Hepatocyte (in vitro differentiated cells): Measurements from ENCODE around the gene SPIRE1. TPM values are rescaled to one million over a fixed set of nuclear protein-coding genes. Genes with fewer than 3 reads are reported as not detected.

Source experiments
- DNase-seq: peaks from one replicate; pipeline ENCODE4 v3.0.0-alpha.2; 2016; ENCODE audit warnings: low spot score
- H2AFZ ChIP-seq: fragments of 200-600 bp; sonication (generic); 2 replicates; pipeline ENCODE4 v1.6.0; 2016; ENCODE audit warnings: antibody characterized with exemption, mild to moderate bottlenecking
- H3K27ac ChIP-seq: fragments of 200-600 bp; sonication (generic); 2 replicates; pipeline ENCODE4 v1.5.1; 2016; ENCODE audit warnings: mild to moderate bottlenecking
- H3K27me3 ChIP-seq: fragments of 200-600 bp; sonication (generic); 2 replicates; pipeline ENCODE4 v1.6.1; 2016
- H3K36me3 ChIP-seq: fragments of 200-600 bp; sonication (generic); replicated peaks from 2 replicates; pipeline ENCODE4 v1.5.1; 2016; ENCODE audit warnings: low read depth; ENCODE audit not compliant: insufficient read depth
- H3K4me1 ChIP-seq: fragments of 200-600 bp; sonication (generic); 2 replicates; pipeline ENCODE4 v1.5.1; 2016; ENCODE audit warnings: mild to moderate bottlenecking, moderate library complexity; ENCODE audit not compliant: insufficient read depth
- H3K4me2 ChIP-seq: fragments of 200-600 bp; sonication (generic); 2 replicates; pipeline ENCODE4 v1.6.0; 2016
- H3K4me3 ChIP-seq: fragments of 200-600 bp; sonication (generic); 2 replicates; pipeline ENCODE4 v1.5.1; 2016; ENCODE audit warnings: mild to moderate bottlenecking
- H3K79me2 ChIP-seq: fragments of 200-600 bp; sonication (generic); 2 replicates; pipeline ENCODE4 v1.6.0; 2017; ENCODE audit warnings: mild to moderate bottlenecking
- H3K9me2 ChIP-seq: fragments of 200-600 bp; sonication (generic); replicated peaks from 2 replicates; pipeline ENCODE4 v1.6.0; 2017; ENCODE audit warnings: mild to moderate bottlenecking; ENCODE audit not compliant: insufficient read depth
- H3K9me3 ChIP-seq: fragments of 200-600 bp; sonication (generic); 2 replicates; pipeline ENCODE4 v1.5.1; 2016; ENCODE audit warnings: low read depth, mild to moderate bottlenecking
- H4K20me1 ChIP-seq: fragments of 200-600 bp; sonication (generic); 2 replicates; pipeline ENCODE4 v1.6.0; 2016; ENCODE audit warnings: mild to moderate bottlenecking; ENCODE audit not compliant: insufficient read depth, poor library complexity, severe bottlenecking
- EZH2 ChIP-seq: fragments of 200-600 bp; sonication (generic); IDR thresholded peaks from 2 replicates; pipeline ENCODE4 v1.6.1; 2016; ENCODE audit warnings: antibody characterized with exemption, mild to moderate bottlenecking, borderline replicate concordance
- EZH2phosphoT487 ChIP-seq: fragments of 200-600 bp; sonication (generic); IDR thresholded peaks from one replicate; pipeline ENCODE4 v1.6.1; 2018; ENCODE audit warnings: antibody characterized with exemption, mild to moderate bottlenecking, low read depth, moderate library complexity; ENCODE audit not compliant: unreplicated experiment, severe bottlenecking
- WGBS: methylation state at CpG from one replicate; pipeline ENCODE4 v1.1.6; 2016; ENCODE audit warnings: low lambda C conversion rate; ENCODE audit errors: missing lambda C conversion rate; 5-methylcytosine and 5-hydroxymethylcytosine counted together
- polyA plus RNA-seq: library from polyadenylated mRNA; unstranded; fragments of >200 nt; fragmentation: Nextera tagmentation; extraction: Ambion mirVana; gene quantifications from 2 replicates; pipeline ENCODE4 v1.2.1, GENCODE V29; 2016
- total RNA-seq: library from RNA; depleted of rRNA; stranded (reverse); fragments of >200 nt; gene quantifications from 2 replicates; pipeline ENCODE4 v1.2.3, GENCODE V29; 2014
- TF ChIP-seq, protein P1 (sequence below): fragments of 200-600 bp; sonication (generic); IDR thresholded peaks from 2 replicates; pipeline ENCODE4 v1.5.1; 2016; ENCODE audit warnings: antibody characterized with exemption, mild to moderate bottlenecking; ENCODE audit not compliant: poor library complexity

SPIRE1 gene
- total and polyA plus RNA-seq, 2 experiments from 2014 or later = 13.1 to 18.9 TPM

DNA sequence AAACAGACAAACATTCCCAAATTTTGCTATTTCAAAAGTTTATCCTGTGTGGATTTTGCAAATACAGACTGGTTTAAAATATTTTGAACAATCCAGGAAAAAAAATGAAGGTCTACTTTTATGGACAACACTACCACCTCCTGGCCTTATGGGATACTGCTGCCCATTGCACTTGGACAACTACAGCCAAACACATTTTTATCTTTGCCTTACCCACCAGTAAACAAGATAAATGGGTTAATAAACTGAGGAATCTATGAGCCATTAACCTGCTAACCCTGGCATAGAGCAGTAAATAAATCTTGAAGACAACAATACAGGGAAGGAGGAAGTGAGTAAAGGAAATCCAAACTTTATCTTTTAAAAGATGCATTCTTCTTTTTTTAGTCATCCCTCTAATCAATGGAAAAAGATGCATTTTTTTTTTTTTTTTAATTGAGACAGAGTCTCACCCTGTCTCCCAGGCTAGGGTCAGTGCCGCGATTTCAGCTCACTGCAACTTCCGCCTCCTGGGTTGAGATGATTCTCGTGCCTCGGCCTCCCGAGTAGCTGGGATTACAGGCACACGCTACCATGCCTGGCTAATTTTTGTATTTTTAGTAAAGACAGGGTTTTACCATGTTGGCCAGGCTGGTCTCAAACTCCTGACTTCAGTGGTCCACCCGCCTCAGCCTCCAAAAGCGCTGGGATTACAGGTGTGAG, 2.1 kb upstream of the SPIRE1 start:
- no peaks in the 10 kb centered on the region for H3K9me2 ChIP-seq
- no peak overlapping the region for H3K4me2 ChIP-seq
- no peak overlapping the region for H3K4me3 ChIP-seq
- H3K27ac ChIP-seq = peak overlapping the region; percentile 7
- DNase-seq = peak; percentile 75
- H3K36me3 ChIP-seq = no peaks in the 10 kb centered on the region
- WGBS = 79% methylated on average over 9 of the region's 9 CpGs
- H3K27me3 ChIP-seq = no peaks in the 10 kb centered on the region
- H3K4me1 ChIP-seq = no peaks in the 10 kb centered on the region
- TF ChIP-seq EZH2 = no peak
- TF ChIP-seq, protein P1, sequence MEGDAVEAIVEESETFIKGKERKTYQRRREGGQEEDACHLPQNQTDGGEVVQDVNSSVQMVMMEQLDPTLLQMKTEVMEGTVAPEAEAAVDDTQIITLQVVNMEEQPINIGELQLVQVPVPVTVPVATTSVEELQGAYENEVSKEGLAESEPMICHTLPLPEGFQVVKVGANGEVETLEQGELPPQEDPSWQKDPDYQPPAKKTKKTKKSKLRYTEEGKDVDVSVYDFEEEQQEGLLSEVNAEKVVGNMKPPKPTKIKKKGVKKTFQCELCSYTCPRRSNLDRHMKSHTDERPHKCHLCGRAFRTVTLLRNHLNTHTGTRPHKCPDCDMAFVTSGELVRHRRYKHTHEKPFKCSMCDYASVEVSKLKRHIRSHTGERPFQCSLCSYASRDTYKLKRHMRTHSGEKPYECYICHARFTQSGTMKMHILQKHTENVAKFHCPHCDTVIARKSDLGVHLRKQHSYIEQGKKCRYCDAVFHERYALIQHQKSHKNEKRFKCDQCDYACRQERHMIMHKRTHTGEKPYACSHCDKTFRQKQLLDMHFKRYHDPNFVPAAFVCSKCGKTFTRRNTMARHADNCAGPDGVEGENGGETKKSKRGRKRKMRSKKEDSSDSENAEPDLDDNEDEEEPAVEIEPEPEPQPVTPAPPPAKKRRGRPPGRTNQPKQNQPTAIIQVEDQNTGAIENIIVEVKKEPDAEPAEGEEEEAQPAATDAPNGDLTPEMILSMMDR = peak; percentile 94
- H3K79me2 ChIP-seq = peaks cover 11% of the 10 kb centered on the region
- peaks cover 8% of the 10 kb centered on the region for H4K20me1 ChIP-seq
- H2AFZ ChIP-seq = no peak overlapping the region
- no peaks in the 10 kb centered on the region for H3K9me3 ChIP-seq

DNA sequence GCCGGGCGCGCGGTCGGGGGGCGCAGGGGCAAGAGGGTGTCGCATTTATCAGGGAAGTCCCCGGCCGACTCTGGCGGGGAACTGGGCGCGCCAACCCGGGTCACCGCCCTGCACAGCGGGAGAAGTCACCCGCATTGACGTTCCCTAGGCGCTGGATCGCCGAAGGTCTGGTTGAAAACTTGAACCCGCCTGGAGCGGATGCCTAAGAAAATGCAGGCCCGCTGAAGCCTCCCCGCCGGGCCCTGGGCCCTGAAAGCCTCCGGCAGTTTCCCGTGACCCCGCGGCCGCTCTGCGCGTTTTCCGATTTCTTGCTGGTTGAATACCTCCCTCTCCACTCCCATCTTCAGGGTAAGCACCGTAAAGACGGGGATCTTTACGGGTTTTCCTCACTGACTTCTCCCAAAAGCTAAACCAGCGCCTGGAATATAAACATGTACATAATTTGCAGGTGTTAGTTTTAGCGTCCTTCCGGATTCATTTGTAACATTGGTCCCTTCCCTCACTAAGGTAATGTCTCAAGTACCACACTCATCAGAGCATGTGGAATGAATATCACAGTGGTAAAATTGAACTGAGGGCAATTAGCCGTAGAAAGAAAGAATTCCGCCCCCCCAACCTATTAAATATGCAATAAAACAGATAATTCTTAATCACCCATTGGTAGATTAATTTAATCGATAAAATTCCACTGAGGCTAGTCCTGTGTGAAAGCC, 675 bp upstream of the SPIRE1 start:
- Histone ChIP-seq H2AFZ (peak overlapping the region; percentile 98), H3K4me3 (peak overlapping the region; percentile 92)
- TF ChIP-seq EZH2 (no peak), EZH2phosphoT487 (no peak)
- TF ChIP-seq, protein P1 = no peak

DNA sequence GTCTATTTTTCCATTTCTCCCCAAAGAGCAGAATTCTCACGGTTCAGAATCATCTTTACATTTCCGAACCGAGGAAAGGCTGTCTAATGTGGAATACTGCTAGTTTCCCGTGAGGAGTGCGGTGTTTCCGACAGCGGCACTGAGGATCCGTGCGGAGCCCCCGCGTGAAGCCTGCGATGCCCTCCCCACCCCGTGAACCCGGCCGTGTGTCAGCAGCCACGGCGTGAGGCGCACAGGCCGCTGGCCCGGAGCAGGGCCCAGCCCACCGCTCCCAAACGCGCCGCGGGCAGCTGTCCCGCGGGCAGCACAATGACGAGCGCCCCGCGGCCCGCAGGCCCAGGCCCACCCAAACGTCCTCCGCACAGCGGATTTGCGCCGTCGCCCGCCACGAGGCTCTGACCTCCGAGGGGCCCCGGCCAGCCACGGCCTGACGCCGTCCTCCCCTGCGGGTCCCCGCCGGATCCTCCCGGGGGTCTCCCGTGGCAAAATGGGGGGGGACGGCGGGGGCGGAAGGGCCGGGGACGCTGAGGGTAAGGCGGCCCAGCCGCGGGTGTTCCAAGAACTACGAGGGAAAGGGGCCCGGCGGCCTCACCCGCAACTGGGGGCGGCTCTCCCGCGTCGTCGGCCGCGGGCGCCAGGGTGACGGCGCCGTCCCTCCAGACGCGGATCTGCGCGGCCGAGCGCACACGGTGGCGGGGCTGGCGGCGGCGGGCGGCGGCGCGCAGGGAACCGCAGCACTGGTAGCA, 796 bp downstream of the SPIRE1 start:
- DNase-seq = peak; percentile 72
- TF ChIP-seq EZH2phosphoT487 = no peak
- TF ChIP-seq, protein P1 = no peak
- no peak for TF ChIP-seq EZH2
- no peaks in the 10 kb centered on the region for H3K4me1 ChIP-seq
- no peaks in the 10 kb centered on the region for H3K9me2 ChIP-seq
- H3K36me3 ChIP-seq = no peaks in the 10 kb centered on the region
- peak overlapping the region; percentile 96 for H3K27ac ChIP-seq
- H3K9me3 ChIP-seq = no peaks in the 10 kb centered on the region
- H3K79me2 ChIP-seq = peaks cover 39% of the 10 kb centered on the region
- H4K20me1 ChIP-seq = peaks cover 24% of the 10 kb centered on the region
- peak overlapping the region; percentile 97 for H3K4me2 ChIP-seq
- H3K27me3 ChIP-seq = no peaks in the 10 kb centered on the region
- H2AFZ ChIP-seq = peak overlapping the region; percentile 80
- 0% methylated on average over 35 of the region's 89 CpGs for WGBS
- peak overlapping the region; percentile 92 for H3K4me3 ChIP-seq

More for the DNA sequence above, 675 bp upstream of the SPIRE1 start:
- 14% methylated on average over 36 of the region's 42 CpGs for WGBS
- Histone ChIP-seq H4K20me1 (peaks cover 11% of the 10 kb centered on the region), H3K79me2 (peaks cover 24% of the 10 kb centered on the region), H3K4me1 (no peaks in the 10 kb centered on the region), H3K27me3 (no peaks in the 10 kb centered on the region), H3K4me2 (peak overlapping the region; percentile 97), H3K27ac (peak overlapping the region; percentile 96), H3K9me2 (no peaks in the 10 kb centered on the region), H3K36me3 (no peaks in the 10 kb centered on the region), H3K9me3 (no peaks in the 10 kb centered on the region)
- peak; percentile 73 for DNase-seq
